IPS-NIHi7 (cell line): ENCODE data around the gene STARD10.
"Not testable (repeated sequence)": the region's sequence is repeated elsewhere in the genome, so short reads cannot be mapped to it uniquely, and the experiment has no call there.

Experiments used
- DNase-seq: peaks from one replicate; pipeline ENCODE4 v3.0.0; 2012; ENCODE audit warnings: mixed read lengths; ENCODE audit errors: extremely low spot score

The STARD10 gene

DNA sequence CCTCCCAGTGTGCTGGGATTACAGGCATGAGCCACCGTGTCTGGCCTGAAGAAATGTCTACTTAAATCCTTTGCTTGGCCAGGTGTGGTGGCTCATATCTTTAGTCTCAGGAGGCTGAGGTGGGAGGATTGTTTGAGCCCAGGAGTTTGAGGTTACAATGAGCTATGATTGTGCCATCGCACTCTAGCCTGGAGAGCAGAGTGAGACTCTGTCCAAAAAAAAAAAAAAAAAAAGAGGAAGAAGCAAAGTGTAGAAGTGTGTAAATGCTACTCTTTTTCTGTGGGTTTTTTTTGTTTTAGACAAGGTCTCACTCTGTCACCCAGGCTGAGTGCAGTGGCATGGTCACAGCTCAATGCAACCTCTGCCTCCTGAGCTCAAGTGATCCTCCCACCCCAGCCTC is 13.9 kb upstream of the STARD10 start:
- DNase-seq: no peak

DNA sequence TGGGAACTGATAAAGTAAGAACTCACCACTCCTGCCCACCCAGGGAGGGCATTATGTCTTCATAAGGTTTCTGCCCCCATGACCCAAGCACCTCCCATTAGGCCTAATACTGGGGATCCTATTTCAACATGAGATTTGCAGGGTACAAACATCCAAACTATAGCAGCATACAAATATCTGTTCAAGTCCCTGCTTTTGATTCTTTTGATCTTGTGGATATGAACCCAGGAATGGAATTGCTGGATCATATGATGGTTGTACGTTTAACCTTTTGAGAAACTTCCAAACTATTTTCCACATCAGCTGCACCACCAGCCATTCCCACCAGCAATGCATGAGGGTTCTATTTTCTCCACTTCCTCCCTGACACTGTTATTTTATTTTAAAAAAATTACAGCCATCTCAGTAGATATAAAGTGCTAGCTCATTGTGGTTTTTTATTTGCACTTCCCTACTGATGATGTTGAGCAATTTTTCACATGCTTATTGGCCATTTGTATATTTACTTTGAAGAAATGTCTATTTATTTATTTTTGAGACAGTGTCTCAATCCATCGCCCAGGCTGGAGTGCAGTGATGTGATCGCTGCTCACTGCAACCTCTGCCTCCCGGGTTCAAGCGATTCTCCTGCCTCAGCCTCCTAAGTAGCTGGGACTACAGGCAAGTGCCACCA is 13.3 kb upstream of the STARD10 start:
- DNase-seq: no peak

DNA sequence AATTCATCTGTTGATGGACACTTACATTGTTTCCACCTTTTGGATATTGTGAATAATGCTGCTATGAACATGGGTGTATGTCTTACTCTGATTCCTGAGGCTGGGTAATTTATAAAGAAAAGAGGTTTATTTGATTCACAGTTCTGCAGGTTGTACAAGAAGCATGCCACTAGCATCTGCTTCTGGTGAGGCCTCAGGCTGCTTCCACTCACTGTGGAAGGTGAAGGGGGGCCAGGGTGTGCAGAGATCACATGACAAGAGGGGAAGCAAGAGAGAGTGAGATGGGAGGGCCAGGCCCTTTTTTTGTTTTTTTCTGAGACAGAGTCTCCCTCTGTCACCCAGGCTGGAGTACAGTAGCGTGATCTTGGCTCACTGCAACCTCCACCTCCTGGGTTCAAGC is 12.5 kb upstream of the STARD10 start:
- not testable (repeated sequence) for DNase-seq

DNA sequence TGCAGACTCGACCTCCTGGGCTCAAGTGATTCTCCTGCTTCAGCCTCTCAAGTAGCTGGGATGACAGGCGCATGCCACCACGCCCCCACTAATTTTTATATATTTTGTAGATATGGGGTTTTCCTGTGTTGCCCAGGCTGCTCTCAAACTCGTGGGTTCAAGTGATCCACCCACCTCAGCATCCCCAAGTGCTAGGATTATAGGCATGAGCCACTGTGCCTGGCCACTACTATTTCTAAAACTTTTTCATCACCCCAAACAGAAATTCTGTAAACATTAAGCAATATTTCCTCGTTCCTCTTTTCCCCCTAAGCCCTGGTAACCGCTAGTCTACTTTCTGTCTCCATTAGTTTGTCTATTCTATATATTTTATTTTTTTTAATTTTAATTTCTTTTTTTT is 11.4 kb upstream of the STARD10 start:
- no peak for DNase-seq

DNA sequence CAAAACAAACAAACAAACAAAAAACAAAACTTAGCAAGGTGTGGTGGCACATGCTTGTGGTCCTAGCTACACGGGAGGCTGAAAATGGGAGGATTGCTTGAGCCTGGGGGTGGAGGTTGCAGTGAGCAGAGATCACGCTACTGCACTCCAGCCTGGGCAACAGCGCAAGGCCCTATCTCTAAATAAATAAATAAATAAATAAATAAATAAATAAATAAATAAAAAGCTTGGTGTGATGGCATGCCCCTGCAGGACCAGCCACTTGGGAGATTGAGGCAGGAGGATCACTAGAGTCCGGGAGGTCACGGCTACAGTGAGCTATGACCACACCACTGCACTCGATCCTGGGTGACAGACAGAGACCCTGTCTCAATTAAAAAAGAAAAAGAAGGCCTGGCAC is 9.0 kb upstream of the STARD10 start:
- no peak for DNase-seq

DNA sequence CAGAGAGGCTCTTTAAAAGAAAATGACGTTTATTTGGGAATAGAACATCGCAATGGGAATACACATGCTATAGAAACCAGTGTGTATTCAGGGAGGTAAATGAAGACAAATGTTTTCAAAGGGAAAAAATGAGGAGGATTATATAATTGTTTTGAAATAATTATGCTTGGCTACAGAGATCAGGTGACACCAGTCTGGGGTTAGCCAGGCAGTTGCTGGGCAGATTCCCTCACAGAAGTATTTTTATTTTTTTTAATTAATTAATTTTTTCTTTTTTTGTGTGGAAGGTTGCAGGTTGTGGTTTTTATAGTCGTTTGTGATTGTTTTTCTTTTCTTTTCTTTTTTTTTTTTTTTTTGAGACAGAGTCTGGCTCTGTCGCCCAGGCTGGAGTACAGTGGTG is 5.6 kb upstream of the STARD10 start:
- DNase-seq: no peak

DNA sequence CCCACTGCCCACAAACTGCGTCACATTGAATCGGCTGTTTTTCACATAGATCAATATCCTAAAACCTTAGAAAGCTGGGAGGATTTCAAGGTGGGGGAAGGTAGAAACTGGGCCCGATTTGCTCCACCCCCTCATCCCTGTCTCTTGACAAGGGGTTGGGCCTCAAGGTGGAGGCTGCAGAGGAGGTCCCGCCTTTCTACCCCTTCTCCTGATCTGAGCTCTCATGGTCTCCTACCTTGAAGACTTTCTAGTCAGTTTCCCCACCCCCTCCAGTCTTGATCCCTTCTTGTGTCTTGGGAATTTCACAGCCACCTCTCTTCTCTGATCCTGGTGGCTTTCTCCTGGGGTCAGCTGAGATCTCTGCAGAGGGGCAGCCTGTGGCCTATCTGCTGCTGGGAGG is 4.5 kb upstream of the STARD10 start:
- DNase-seq: peak; percentile 53

DNA sequence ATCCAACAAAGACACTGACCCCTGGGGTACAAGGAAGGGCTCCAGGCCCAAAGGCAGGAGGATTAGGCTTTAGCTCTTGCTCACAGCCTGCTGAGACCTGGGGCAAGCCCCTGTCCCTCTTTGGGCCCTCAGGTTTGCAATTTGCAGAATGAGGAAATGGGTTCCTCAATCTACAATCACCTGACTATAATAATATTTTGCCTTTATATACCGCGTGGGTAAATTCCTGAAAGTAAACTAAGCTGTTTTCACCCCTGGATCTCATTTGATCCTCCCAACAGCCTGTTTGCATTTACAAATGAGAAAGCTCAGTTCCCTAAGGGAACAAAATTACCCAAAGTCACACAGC is 797 bp downstream of the STARD10 start:
- DNase-seq: no peak

DNA sequence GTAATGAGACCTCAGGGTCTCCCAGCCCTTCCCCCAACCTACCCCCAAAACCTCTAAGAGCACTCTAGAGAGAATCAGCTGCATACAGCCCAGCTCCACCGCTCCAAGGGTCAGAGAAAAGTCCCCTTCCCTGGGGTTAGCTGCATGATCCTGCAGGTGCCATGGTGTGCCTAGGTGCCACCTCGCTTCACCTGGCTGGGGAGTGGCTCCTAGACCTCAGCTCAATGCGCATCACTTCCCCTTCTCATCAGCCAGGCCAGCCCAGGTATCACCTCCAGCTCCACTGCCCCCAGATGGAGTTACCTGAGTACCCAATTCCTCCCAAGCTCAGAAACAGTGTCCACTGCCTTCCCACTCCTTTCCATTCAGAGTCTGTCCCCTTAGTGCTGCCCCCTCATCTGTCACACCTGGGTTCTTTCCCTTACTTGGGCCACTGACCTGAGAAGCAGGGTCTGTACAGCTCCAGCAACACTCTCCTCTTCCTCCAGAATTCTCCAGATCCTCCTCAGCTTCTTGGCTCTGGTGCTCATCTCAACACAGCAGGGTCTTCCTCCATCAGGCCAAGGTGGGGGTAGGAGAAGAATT is 1.3 kb downstream of the STARD10 start:
- DNase-seq: no peak

DNA sequence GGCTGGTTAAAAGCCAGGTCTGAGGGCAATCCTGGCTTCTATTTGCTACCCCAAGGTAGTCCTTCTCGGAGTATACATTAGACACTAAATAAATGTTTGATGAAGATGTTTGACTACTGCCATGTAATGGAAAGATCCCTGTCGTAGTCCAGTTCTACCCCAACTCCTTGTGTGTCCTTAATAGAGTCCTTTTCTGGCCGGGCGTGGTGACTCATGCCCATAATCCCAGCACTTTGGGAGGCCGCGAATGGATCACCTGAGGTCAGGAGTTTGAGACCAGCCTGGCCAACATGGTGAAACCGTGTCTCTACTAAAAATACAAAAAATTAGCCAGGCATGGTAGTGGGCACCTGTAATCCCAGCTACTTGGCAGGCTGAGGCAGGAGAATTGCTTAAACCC is 2.6 kb downstream of the STARD10 start:
- DNase-seq: not testable (repeated sequence)

DNA sequence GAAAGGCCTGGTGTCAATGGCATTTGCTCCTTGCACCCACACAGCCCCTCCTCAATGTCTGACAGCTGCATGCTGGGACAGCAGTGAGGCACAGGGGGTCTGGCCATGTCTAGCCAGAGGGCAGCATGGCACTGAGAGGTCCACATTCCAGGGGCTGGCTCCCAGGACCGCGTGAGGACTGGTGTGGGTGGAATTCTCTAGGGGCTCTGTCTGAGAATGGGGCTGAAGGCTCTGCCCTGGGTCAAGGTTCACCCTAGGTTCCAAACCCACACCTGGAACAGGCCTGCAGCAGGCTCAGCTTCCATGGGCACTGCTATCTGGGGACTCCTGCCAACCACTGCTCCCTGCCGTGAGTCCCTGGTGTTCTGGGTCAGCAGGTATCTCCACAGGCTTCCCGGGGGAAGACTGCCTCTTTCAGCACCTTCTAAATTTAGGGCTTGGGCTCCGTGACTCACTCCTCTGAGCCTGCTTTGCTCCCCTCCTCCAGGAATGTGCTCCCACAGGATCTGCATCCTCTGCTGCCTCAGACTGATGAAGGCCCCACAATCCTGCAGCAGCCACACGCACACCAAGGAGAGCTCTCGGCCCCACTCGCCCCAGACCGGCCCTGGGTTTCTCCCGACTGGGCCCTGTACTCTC is 4.2 kb downstream of the STARD10 start:
- no peak for DNase-seq

DNA sequence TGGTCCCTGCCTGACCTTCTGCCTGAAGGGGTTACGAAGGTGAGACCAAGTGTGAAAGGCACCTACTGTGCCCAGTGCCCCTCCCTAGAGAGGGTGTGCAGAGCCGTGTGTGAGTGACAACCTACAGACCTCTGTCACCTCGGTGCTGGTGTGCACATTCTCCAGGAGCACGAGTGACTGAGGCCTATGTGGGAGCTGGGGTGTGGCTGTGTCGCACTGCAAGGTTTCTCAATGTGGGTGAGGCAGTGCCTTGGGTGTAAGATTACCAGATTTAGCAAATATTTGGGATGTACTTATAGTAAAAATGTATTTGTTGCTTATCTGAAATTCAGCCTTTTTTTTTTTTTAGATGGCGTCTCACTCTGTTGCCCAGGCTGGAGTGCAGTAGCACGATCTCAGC is 5.6 kb downstream of the STARD10 start:
- DNase-seq: no peak

DNA sequence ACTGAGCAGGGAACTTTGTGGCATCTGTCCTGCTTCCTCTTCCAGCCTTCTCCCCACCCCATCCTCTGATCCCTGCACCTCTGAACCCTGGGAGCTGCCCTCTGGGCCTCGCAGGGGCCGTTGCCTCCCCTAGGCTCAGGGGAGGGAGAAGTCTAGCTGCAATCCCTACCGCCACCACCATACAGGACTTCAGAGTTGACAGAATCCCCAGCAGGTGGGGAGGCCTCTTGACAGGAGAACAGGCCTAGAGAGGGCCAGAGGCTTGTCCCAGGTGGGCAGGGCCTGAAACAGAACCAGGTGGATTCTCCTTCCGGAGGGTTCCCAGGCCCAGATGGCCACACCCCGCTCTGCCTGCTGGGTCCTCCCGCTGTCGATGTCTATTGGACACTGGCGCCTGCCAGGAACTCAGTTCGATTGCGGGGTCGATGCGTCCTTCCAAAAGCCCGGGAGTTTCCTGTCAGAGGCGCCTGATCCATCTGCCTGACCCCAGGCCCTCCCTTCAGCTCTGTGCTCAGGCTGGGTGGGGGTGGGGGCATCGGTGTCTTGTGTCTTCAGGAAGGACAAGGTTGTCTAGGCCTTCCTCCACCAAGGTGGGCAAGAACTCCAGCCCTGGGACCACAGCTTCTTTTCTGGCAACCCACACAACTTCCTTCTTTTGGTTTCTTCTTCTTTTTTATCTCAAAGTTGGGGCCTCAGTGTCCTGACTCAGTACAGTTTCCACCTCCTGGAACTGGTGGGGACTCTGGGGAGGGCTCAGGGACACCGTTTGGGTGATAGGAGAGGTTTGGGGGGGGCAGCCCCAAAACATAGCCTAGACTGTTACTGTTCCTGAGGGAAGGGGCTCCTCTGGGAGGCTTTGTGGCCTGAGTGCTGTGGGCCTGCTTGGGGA is 6.4 kb downstream of the STARD10 start:
- peak; percentile 81 for DNase-seq

DNA sequence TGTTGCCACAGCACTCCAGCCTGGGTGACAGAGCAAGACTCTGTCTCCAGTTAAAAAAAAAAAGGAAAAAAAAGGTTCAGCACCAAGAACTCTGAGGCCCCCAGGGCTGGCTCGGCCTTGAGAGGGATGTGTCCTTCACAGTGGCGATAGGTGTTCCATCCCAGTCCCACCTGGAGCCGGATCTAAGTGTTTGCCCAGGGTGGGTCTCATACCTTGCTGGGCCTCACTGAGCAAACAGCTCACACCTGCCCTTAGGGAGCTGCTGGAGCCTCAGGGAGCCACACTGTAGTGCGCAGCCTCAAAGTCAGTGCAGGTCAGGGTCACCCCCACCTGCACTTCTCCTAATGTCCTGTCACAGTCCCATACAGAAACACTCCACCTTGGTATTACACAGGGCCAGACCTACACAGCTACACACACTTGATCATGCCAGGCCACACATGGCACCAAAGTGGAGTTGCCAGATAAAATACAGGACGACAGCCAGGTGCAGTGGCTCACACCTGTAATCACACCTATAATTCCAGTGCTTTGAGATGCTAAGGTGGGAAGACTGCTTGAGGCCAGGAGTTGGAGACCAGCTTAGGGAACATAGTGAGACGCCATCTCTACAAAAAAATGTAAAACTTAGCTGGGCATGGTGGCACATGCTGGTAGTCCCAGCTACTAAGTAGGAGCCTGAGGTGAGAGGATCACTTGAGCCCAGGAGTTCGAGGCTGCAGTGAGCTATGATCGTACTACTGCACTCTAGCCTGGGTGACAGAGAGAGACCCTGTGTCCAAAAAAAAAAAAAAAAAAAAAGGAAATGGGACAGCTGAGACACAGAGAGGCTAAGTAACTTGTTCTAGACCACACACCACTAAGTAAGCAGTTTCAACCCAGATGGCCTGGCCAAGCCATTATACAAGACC is 7.3 kb downstream of the STARD10 start:
- DNase-seq: no peak

DNA sequence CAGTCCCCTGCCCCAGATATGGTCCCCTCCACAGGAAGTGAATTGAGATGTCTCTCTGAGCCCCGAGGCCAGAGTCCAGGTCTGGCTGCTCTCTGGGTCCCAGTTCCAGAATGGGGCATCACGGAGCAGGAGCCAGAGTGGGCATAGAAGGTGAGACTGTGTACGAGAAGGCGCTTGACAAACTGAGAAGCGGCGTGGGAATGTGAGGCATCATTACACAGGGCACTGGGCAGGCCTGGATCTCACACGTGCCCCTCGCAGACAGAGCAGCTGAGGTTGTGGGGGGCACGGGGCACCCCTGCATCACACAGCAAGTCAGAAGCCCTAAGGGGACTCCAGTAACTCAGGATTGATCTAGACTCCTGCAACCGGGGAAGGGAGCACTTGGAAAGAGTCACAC is 9.2 kb downstream of the STARD10 start:
- DNase-seq: no peak

DNA sequence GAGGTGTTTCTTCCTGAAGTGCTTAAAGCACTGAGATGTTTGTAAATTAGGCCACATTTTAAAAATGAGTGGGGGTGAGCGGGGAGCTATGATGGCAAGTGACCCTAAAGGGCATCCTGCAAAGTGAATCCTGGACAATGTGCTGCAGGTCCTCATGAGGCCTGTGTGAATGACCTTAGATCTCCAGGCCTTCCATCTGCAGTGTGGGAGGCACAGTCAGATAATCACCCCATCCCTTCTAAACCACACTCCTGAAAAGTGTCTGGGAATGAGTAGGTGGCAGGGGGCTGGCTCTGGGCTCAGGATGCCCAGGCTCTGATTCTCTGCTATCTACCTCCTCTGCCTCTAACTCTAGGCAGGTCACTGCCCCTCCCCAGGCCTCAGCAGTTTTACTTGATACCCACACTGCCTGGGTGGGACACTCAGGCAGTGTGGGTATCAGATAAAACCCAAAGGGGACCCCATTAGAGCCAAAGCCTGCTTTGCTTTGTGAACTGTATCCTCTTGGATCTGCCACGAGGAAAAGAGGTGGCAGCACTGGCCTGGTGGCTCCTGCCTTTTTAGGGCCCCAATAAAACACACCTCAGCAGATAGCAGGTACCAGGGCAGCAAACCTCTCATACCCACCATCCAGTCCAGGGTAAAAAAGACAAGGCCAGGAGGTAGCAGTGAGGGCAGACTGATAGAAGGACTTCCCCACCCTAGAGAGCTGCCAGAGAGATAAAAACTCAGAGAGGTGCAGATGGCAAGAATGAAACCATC is 10.5 kb downstream of the STARD10 start:
- no peak for DNase-seq

DNA sequence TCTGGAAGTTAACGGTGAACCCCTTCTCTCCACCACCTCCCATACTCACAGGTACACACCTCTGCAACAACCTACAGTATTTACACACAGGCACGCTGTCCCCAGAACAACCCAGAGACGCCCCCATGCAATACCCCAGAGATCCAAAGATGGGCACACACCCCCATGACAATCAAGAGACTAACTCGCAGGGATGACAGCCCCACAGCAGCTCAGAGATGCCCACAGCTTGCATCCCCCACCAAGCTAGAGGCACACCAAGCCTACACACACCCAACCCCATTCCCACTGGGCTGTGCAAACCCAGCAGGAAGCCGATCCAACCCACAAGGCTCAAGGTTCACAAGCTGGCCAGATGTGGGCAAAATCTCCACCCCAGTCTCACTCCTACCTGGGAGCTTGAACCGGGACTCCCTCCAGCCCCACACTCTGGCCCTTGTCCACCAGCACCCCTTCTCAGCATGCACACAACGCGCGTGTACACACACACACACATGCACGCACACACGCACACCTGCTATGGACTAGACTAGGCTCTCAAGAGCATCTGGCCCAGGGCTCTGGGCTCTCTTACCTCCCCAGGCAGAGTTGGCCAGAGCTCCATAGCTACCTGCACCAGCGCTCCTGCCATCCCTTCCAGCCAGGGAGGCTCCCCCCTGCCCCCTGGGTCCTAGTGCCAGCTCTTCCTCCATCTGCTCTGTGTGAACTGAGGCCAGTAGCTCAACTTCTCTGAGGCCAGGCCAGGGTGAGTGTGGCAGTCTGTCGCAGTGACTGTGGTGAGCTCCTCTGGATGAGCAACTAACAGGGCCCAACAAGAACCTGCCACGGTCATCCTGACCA is 11.5 kb downstream of the STARD10 start:
- DNase-seq: peak; percentile 65

DNA sequence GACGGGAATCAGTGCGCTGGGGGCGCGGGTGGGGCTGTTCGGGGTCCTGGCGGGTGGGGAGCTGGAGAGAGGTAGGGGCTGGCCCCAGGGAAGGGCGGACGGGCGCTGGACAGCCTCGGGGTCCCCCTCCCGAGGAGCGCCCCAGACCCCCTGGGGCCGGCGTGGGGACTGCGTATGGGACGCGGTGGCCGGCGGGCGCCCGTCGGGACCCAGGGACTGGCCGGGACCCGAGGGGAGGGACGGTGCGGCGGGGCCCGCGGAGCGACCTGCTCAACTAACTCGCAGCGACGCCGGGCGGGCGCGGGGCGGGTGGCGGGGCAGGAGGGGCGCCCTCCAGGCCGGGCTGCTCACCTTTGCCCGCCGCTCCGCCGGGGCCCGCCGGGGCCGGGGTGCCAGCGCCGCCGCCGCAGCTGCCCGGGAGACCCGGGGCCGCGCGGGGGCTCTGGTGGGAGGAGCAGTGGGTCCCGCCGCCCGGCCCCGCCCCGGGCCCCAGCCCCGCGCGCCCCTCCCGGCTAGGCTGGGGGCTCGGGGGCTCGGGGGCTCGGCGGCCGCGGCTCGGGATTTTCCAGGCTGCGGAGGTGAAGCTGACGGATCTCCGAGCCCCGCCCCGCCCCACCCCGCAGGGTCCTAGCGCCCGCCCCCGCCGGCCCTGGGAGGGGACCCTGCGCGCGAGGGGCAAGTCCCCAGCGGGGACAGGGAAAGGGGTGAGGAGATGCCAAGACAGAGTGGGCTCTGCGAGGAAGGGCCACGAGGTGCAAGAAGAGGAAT is 12.3 kb downstream of the STARD10 start:
- peak; percentile 80 for DNase-seq

DNA sequence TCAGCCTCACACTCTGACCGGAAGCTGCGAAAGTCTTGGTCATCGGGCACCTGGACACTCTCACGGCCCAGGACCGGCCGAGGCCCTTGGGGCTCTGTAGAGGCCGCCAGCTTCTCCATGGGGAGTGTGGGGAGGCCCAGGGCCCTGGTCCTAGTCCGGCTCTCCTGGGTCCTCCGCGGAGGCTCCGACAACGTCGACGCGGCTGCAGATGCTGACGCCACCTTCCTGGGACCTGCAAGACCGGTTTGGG is 12.9 kb downstream of the STARD10 start:
- no peak for DNase-seq
